Endothelial cell of umbilical vein (primary cell): Measurements from ENCODE around the gene SCYL2. TPM values are rescaled to one million over a fixed set of nuclear protein-coding genes. Genes with fewer than 3 reads are reported as not detected.

Source experiments
- BruUV-seq: library from RNA; stranded (reverse); fragments of 400-500 nt; replicated peaks from 2 replicates; lab custom pipeline; 2021; lab: Mats Ljungman, UMichigan
- CTCF ChIA-PET: fragments of 300-600, 350-600 bp; sonication (Branson Sonifier 250); formaldehyde crosslinking; loops from one replicate; lab custom pipeline; 2021; ENCODE audit warnings: antibody characterized with exemption, inconsistent platforms; lab: Charles Lee
- POLR2A ChIA-PET: fragments of 300-600, 350-600 bp; sonication (Branson Sonifier 250); formaldehyde crosslinking; loops from one replicate; lab custom pipeline; 2021; ENCODE audit warnings: antibody characterized with exemption, inconsistent platforms; lab: Charles Lee
- DNase-seq: peaks from one replicate; pipeline ENCODE4 v3.0.0-alpha.2; 2011; ENCODE audit warnings: low read depth, low spot score
- FAIRE-seq: peaks from 2 replicates; lab custom pipeline; 2011; peaks lifted over from hg19 to GRCh38; lab: Jason Lieb, UNC
- H2AFZ ChIP-seq: 2 replicates; pipeline ENCODE4 v1.6.0; 2012; ENCODE audit warnings: low read depth, low read length, control low read depth, inconsistent platforms
- H3K27ac ChIP-seq: 2 replicates; pipeline ENCODE4 v1.5.1; 2011; ENCODE audit warnings: low read depth, mild to moderate bottlenecking, control low read depth, low read length, moderate library complexity; ENCODE audit not compliant: insufficient read depth
- H3K27me3 ChIP-seq, 2 experiments: 2 replicates each; pipeline versions ENCODE4 v1.6.0 to v1.6.1; 2011; ENCODE audit warnings: low read length in 2 of 2, mixed read lengths in 1 of 2; ENCODE audit not compliant: control insufficient read depth in 2 of 2, insufficient read depth in 2 of 2
- H3K36me3 ChIP-seq, 2 experiments: 2 replicates in 1 of 2; 3 replicates in 1 of 2; pipeline ENCODE4 v1.5.1; 2011; ENCODE audit warnings: low read length in 2 of 2, mild to moderate bottlenecking in 1 of 2, moderate library complexity in 1 of 2; ENCODE audit not compliant: control insufficient read depth in 2 of 2, insufficient read depth in 2 of 2; ENCODE audit errors: extremely low read depth in 1 of 2
- H3K4me1 ChIP-seq: 3 replicates; pipeline ENCODE4 v1.5.1; 2011; ENCODE audit warnings: mild to moderate bottlenecking, low read length; ENCODE audit not compliant: control insufficient read depth, insufficient read depth; ENCODE audit errors: extremely low read depth
- H3K4me2 ChIP-seq: 2 replicates; pipeline ENCODE4 v1.6.1; 2011; ENCODE audit warnings: low read length, control low read depth, mixed read lengths; ENCODE audit not compliant: insufficient read depth
- H3K4me3 ChIP-seq, 3 experiments: fragments of 200-600 bp in 1 of 3; sonication (generic), shearing (Covaris generic) in 1 of 3; replicated peaks in 1 of 3; 2 replicates each; pipeline ENCODE4 v1.5.1; 2011 to 2016; ENCODE audit warnings: control low read depth in 3 of 3, low read length in 3 of 3, mild to moderate bottlenecking in 2 of 3, inconsistent platforms in 1 of 3, low read depth in 1 of 3, moderate library complexity in 1 of 3; ENCODE audit not compliant: insufficient read depth in 1 of 3
- H3K79me2 ChIP-seq: 2 replicates; pipeline ENCODE4 v1.6.0; 2012; ENCODE audit warnings: low read length, inconsistent platforms; ENCODE audit not compliant: control insufficient read depth, insufficient read depth
- H3K9ac ChIP-seq: replicated peaks from 2 replicates; pipeline ENCODE3; 2011; ENCODE audit warnings: low read length, control low read depth; ENCODE audit not compliant: insufficient read depth; ENCODE audit errors: extremely low read depth
- H3K9me1 ChIP-seq: replicated peaks from 3 replicates; pipeline ENCODE4 v1.6.0; 2011; ENCODE audit warnings: mild to moderate bottlenecking, low read length; ENCODE audit not compliant: control insufficient read depth, insufficient read depth; ENCODE audit errors: extremely low read depth
- H3K9me3 ChIP-seq: replicated peaks from 2 replicates; pipeline ENCODE4 v1.5.1; 2012; ENCODE audit warnings: low read length, inconsistent platforms; ENCODE audit not compliant: control insufficient read depth, insufficient read depth
- H4K20me1 ChIP-seq: replicated peaks from 2 replicates; pipeline ENCODE3; 2011; ENCODE audit warnings: mild to moderate bottlenecking, low read length; ENCODE audit not compliant: control insufficient read depth, insufficient read depth; ENCODE audit errors: extremely low read depth
- CTCF ChIP-seq, 2 donors: IDR thresholded peaks; 1 replicate in 1 of 2; 2 replicates in 1 of 2; pipeline ENCODE4 v1.5.1; 2011; ENCODE audit warnings: low read length in 2 of 2, mild to moderate bottlenecking in 2 of 2, moderate library complexity in 2 of 2, control low read depth in 1 of 2, inconsistent platforms in 1 of 2, low read depth in 1 of 2; ENCODE audit not compliant: insufficient read depth in 1 of 2; ENCODE audit errors: extremely low read depth in 1 of 2
- EZH2 ChIP-seq: IDR thresholded peaks from 2 replicates; pipeline ENCODE4 v1.6.1; 2012; ENCODE audit warnings: borderline replicate concordance, low read depth, mild to moderate bottlenecking, moderate library complexity, low read length, inconsistent platforms; ENCODE audit not compliant: severe bottlenecking
- FOS ChIP-seq: IDR thresholded peaks from 2 replicates; pipeline ENCODE4 v1.6.1; 2011; ENCODE audit warnings: mild to moderate bottlenecking, low read length, moderate library complexity, borderline replicate concordance; ENCODE audit not compliant: insufficient read depth
- GATA2 ChIP-seq: IDR thresholded peaks from 2 replicates; pipeline ENCODE4 v1.7.0; 2011; ENCODE audit warnings: low read depth, mild to moderate bottlenecking, moderate library complexity, mixed read lengths, low read length; ENCODE audit not compliant: insufficient read length, insufficient read depth
- JUN ChIP-seq: IDR thresholded peaks from 2 replicates; pipeline ENCODE4 v1.6.1; 2011; ENCODE audit warnings: borderline replicate concordance, low read depth; ENCODE audit not compliant: insufficient read length, insufficient read depth
- MAX ChIP-seq: IDR thresholded peaks from 2 replicates; pipeline ENCODE4 v1.6.1; 2011; ENCODE audit not compliant: insufficient read depth, insufficient read length
- POLR2A ChIP-seq: IDR thresholded peaks from 2 replicates; pipeline ENCODE4 v1.6.1; 2012; ENCODE audit warnings: low read depth, mild to moderate bottlenecking, control low read depth, low read length
- POLR2AphosphoS5 ChIP-seq: IDR thresholded peaks from 2 replicates; pipeline ENCODE4 v1.6.1; 2012; ENCODE audit warnings: low read depth, mild to moderate bottlenecking, control low read depth, low read length, moderate library complexity; ENCODE audit not compliant: insufficient read depth
- dilution Hi-C: fragments of 300-500 bp; cut with MboI; formaldehyde crosslinking; loops from one replicate; pipeline ENCODE4 v1.15.0; 2019; ENCODE audit warnings: low sequenced_read_pairs; ENCODE audit not compliant: extremely low pct_ligation_motif_present
- intact Hi-C: fragments of 100-400 bp; cut with micrococcal nuclease; formaldehyde crosslinking; loops from one replicate; pipeline ENCODE4 v1.10.0; 2022
- polyA plus RNA-seq, 4 experiments: library from polyadenylated mRNA; depleted of rRNA in 3 of 4; stranded (reverse) in 3 of 4; unstranded in 1 of 4; fragments of >200 nt; gene quantifications; 2 replicates each; pipeline versions ENCODE4 v1.2.1 to v1.2.3, GENCODE V29; 2011 to 2012; ENCODE audit warnings: missing spikeins in 1 of 4
- total RNA-seq: library from RNA; stranded (reverse); gene quantifications from 2 replicates; pipeline ENCODE4 v1.2.3, GENCODE V29; 2021

SCYL2 gene
- total and polyA plus RNA-seq, 2 donors (not counting 3 experiments of a cell fraction or from before 2014, with no cell fraction given) = 12.5 to 41.4 TPM

- no peak for FAIRE-seq
- TF ChIP-seq POLR2AphosphoS5 = no peak
- TF ChIP-seq FOS = no peak
- TF ChIP-seq JUN = no peak
- TF ChIP-seq CTCF (IDR thresholded peaks at IDR 0.05; ENCODE audit: extremely low read depth in 1 of 2, insufficient read depth in 1 of 2, low read depth in 1 of 2, low read length in 2 of 2) = no peak
- TF ChIP-seq GATA2 = no peak
- no peak for TF ChIP-seq POLR2A
- no peak for TF ChIP-seq EZH2
- no peak for TF ChIP-seq MAX
- no peak overlapping the region for H3K4me3 ChIP-seq
- no peak overlapping the region for H3K27ac ChIP-seq
- dilution Hi-C loops (no loop called here), intact Hi-C loops (no loop called here)
- peaks cover 17% of the 10 kb centered on the region for H4K20me1 ChIP-seq
- H2AFZ ChIP-seq = no peak overlapping the region
- no peaks in the 10 kb centered on the region for H3K36me3 ChIP-seq
- POLR2A ChIA-PET = no interaction called here
- BruUV-seq = no TSS peak
- CTCF ChIA-PET = interaction anchor here (1.0 to 1.9 kb wide), 2 partner anchors 9 to 19 kb away, joined by 3 to 5 read pairs; no protein-coding TSS in a partner anchor
- H3K9me1 ChIP-seq = no peaks in the 10 kb centered on the region
- peaks cover 79% of the 10 kb centered on the region for H3K79me2 ChIP-seq
- no peak overlapping the region for H3K4me2 ChIP-seq
- H3K27me3 ChIP-seq = no peaks in the 10 kb centered on the region
- no peaks in the 10 kb centered on the region for H3K9me3 ChIP-seq
- H3K9ac ChIP-seq = no peak overlapping the region
- DNase-seq = no peak
- H3K4me1 ChIP-seq = peaks cover 4% of the 10 kb centered on the region
Measured at GRCh38 chr12:100274291-100274690, 7.3 kb downstream of the SCYL2 start.
